ENCODE results near the gene LTBP3.

Gene LTBP3

GRCh38 chr11:65558002-65558929, at the start of gene LTBP3:
Gene LTBP3 (minus strand): TSS chr11:65558359. CDS start chr11:65557959, 400 bp downstream.
- H3K4me1 ChIP-seq (ENCODE audit: control insufficient read depth, insufficient read depth, low read length) = peaks cover 27% of the 10 kb centered on the region
- H3K27me3 ChIP-seq (ENCODE audit: control insufficient read depth, insufficient read depth, low read length) = peaks cover 43% of the 10 kb centered on the region
- peak within 1 kb of the TSS; percentile 52 for H3K27ac ChIP-seq (ENCODE audit: low read depth, low read length)
- no peaks in the 10 kb centered on the region for H3K36me3 ChIP-seq (ENCODE audit: control insufficient read depth, insufficient read depth, low read length)
- H3K9me3 ChIP-seq (ENCODE audit: control insufficient read depth, insufficient read depth, low read length) = no peaks in the 10 kb centered on the region
- peak within 1 kb of the TSS; percentile 62 for H3K4me3 ChIP-seq (ENCODE audit: low read depth, low read length)
- H3K9ac ChIP-seq (ENCODE audit: low read depth, low read length) = no peak within 1 kb of the TSS

- Histone ChIP-seq H3K27ac (ENCODE audit: low read depth, low read length) (peak overlapping the region; percentile 46), H3K4me3 (ENCODE audit: low read depth, low read length) (peak overlapping the region; percentile 56), H3K9ac (ENCODE audit: low read depth, low read length) (no peak overlapping the region)
Measured at GRCh38 chr11:65606876-65607613, 48.9 kb upstream of the LTBP3 start.

GRCh38 chr11:65604258-65604657, 46.1 kb upstream of the LTBP3 start:
- H3K27me3 ChIP-seq (ENCODE audit: control insufficient read depth, insufficient read depth, low read length) = no peaks in the 10 kb centered on the region
- H3K4me1 ChIP-seq (ENCODE audit: control insufficient read depth, insufficient read depth, low read length) = peaks cover 3% of the 10 kb centered on the region; the same call in 1 of the 2 replicates
- no peaks in the 10 kb centered on the region for H3K9me3 ChIP-seq (ENCODE audit: control insufficient read depth, insufficient read depth, low read length)
- H3K27ac ChIP-seq (ENCODE audit: low read depth, low read length) = no peak overlapping the region
- H3K4me3 ChIP-seq (ENCODE audit: low read depth, low read length) = no peak overlapping the region
- H3K36me3 ChIP-seq (ENCODE audit: control insufficient read depth, insufficient read depth, low read length) = peaks cover 37% of the 10 kb centered on the region
- no peak overlapping the region for H3K9ac ChIP-seq (ENCODE audit: low read depth, low read length)

More at GRCh38 chr11:65606876-65607613, 48.9 kb upstream of the LTBP3 start:
- peaks cover 42% of the 10 kb centered on the region for H3K36me3 ChIP-seq (ENCODE audit: control insufficient read depth, insufficient read depth, low read length)
- H3K4me1 ChIP-seq (ENCODE audit: control insufficient read depth, insufficient read depth, low read length) = peaks cover 3% of the 10 kb centered on the region; the same call in 1 of the 2 replicates
- H3K9me3 ChIP-seq (ENCODE audit: control insufficient read depth, insufficient read depth, low read length) = no peaks in the 10 kb centered on the region
- H3K27me3 ChIP-seq (ENCODE audit: control insufficient read depth, insufficient read depth, low read length) = no peaks in the 10 kb centered on the region

- H3K27ac ChIP-seq (ENCODE audit: low read depth, low read length) = no peak overlapping the region
Measured at GRCh38 chr11:65599955-65600246, 41.7 kb upstream of the LTBP3 start.

GRCh38 chr11:65599216-65599954, 41.2 kb upstream of the LTBP3 start:
- Histone ChIP-seq H3K9ac (ENCODE audit: low read depth, low read length) (no peak overlapping the region), H3K36me3 (ENCODE audit: control insufficient read depth, insufficient read depth, low read length) (peaks cover 25% of the 10 kb centered on the region), H3K4me3 (ENCODE audit: low read depth, low read length) (no peak overlapping the region)

More at GRCh38 chr11:65599955-65600246, 41.7 kb upstream of the LTBP3 start:
- Histone ChIP-seq H3K4me1 (ENCODE audit: control insufficient read depth, insufficient read depth, low read length) (no peaks in the 10 kb centered on the region), H3K36me3 (ENCODE audit: control insufficient read depth, insufficient read depth, low read length) (peaks cover 30% of the 10 kb centered on the region), H3K9ac (ENCODE audit: low read depth, low read length) (no peak overlapping the region), H3K27me3 (ENCODE audit: control insufficient read depth, insufficient read depth, low read length) (no peaks in the 10 kb centered on the region), H3K9me3 (ENCODE audit: control insufficient read depth, insufficient read depth, low read length) (no peaks in the 10 kb centered on the region), H3K4me3 (ENCODE audit: low read depth, low read length) (no peak overlapping the region)

GRCh38 chr11:65598258-65598699, 40.1 kb upstream of the LTBP3 start:
- H3K4me1 ChIP-seq (ENCODE audit: control insufficient read depth, insufficient read depth, low read length) = no peaks in the 10 kb centered on the region

More at GRCh38 chr11:65599216-65599954, 41.2 kb upstream of the LTBP3 start:
- no peaks in the 10 kb centered on the region for H3K27me3 ChIP-seq (ENCODE audit: control insufficient read depth, insufficient read depth, low read length)
- no peak overlapping the region for H3K27ac ChIP-seq (ENCODE audit: low read depth, low read length)
- no peaks in the 10 kb centered on the region for H3K4me1 ChIP-seq (ENCODE audit: control insufficient read depth, insufficient read depth, low read length)
- H3K9me3 ChIP-seq (ENCODE audit: control insufficient read depth, insufficient read depth, low read length) = no peaks in the 10 kb centered on the region

GRCh38 chr11:65596520-65596919, 38.4 kb upstream of the LTBP3 start:
- no peak overlapping the region for H3K4me3 ChIP-seq (ENCODE audit: low read depth, low read length)
- H3K9me3 ChIP-seq (ENCODE audit: control insufficient read depth, insufficient read depth, low read length) = no peaks in the 10 kb centered on the region
- no peak overlapping the region for H3K27ac ChIP-seq (ENCODE audit: low read depth, low read length)
- peaks cover 10% of the 10 kb centered on the region for H3K36me3 ChIP-seq (ENCODE audit: control insufficient read depth, insufficient read depth, low read length)
- no peak overlapping the region for H3K9ac ChIP-seq (ENCODE audit: low read depth, low read length)
- peaks cover 24% of the 10 kb centered on the region for H3K27me3 ChIP-seq (ENCODE audit: control insufficient read depth, insufficient read depth, low read length)
- H3K4me1 ChIP-seq (ENCODE audit: control insufficient read depth, insufficient read depth, low read length) = peaks cover 3% of the 10 kb centered on the region; the same call in 1 of the 2 replicates

More at GRCh38 chr11:65598258-65598699, 40.1 kb upstream of the LTBP3 start:
- Histone ChIP-seq H3K27ac (ENCODE audit: low read depth, low read length) (no peak overlapping the region), H3K4me3 (ENCODE audit: low read depth, low read length) (no peak overlapping the region), H3K27me3 (ENCODE audit: control insufficient read depth, insufficient read depth, low read length) (peaks cover 8% of the 10 kb centered on the region), H3K9me3 (ENCODE audit: control insufficient read depth, insufficient read depth, low read length) (no peaks in the 10 kb centered on the region), H3K9ac (ENCODE audit: low read depth, low read length) (no peak overlapping the region), H3K36me3 (ENCODE audit: control insufficient read depth, insufficient read depth, low read length) (peaks cover 14% of the 10 kb centered on the region)

GRCh38 chr11:65595543-65596281, 37.6 kb upstream of the LTBP3 start, which contains the start of gene KCNK7:
Gene KCNK7 (minus strand): TSS chr11:65595800. CDS start chr11:65595772, 28 bp downstream.
- Histone ChIP-seq H3K4me3 (ENCODE audit: low read depth, low read length) (no peak within 1 kb of the TSS), H3K27ac (ENCODE audit: low read depth, low read length) (no peak within 1 kb of the TSS), H3K4me1 (ENCODE audit: control insufficient read depth, insufficient read depth, low read length) (peaks cover 3% of the 10 kb centered on the region; the same call in 1 of the 2 replicates), H3K27me3 (ENCODE audit: control insufficient read depth, insufficient read depth, low read length) (peaks cover 32% of the 10 kb centered on the region), H3K36me3 (ENCODE audit: control insufficient read depth, insufficient read depth, low read length) (peaks cover 10% of the 10 kb centered on the region), H3K9ac (ENCODE audit: low read depth, low read length) (no peak within 1 kb of the TSS), H3K9me3 (ENCODE audit: control insufficient read depth, insufficient read depth, low read length) (no peaks in the 10 kb centered on the region)

- Histone ChIP-seq H3K4me1 (ENCODE audit: control insufficient read depth, insufficient read depth, low read length) (peaks cover 3% of the 10 kb centered on the region; the same call in 1 of the 2 replicates), H3K36me3 (ENCODE audit: control insufficient read depth, insufficient read depth, low read length) (peaks cover 10% of the 10 kb centered on the region), H3K4me3 (ENCODE audit: low read depth, low read length) (no peak overlapping the region), H3K27me3 (ENCODE audit: control insufficient read depth, insufficient read depth, low read length) (peaks cover 38% of the 10 kb centered on the region), H3K27ac (ENCODE audit: low read depth, low read length) (no peak overlapping the region), H3K9me3 (ENCODE audit: control insufficient read depth, insufficient read depth, low read length) (no peaks in the 10 kb centered on the region), H3K9ac (ENCODE audit: low read depth, low read length) (no peak overlapping the region)
Measured at GRCh38 chr11:65595131-65595530, 37.0 kb upstream of the LTBP3 start.
